Astrocyte (in vitro differentiated cells and primary cell): ENCODE results near the gene REPS1. TPM values are rescaled to one million over a fixed set of nuclear protein-coding genes. Genes with fewer than 3 reads are reported as not detected.
"Not testable (repeated sequence)": the region's sequence is repeated elsewhere in the genome, so short reads cannot be mapped to it uniquely, and the experiment has no call there.

Experiments
- DNase-seq: peaks from one replicate; pipeline ENCODE4 v3.0.0-alpha.2; 2010; ENCODE audit warnings: low read depth
- FAIRE-seq: peaks from 2 replicates; lab custom pipeline; 2011; peaks lifted over from hg19 to GRCh38; lab: Jason Lieb, UNC
- H2AFZ ChIP-seq: 2 replicates; pipeline ENCODE4 v1.6.0; 2012; ENCODE audit warnings: low read depth, low read length, inconsistent platforms
- H3K27ac ChIP-seq: 2 replicates; pipeline ENCODE4 v1.5.1; 2011; ENCODE audit warnings: low read depth, low read length, inconsistent platforms
- H3K27me3 ChIP-seq: 2 replicates; pipeline ENCODE4 v1.6.0; 2011; ENCODE audit warnings: low read length, inconsistent platforms; ENCODE audit not compliant: insufficient read depth
- H3K36me3 ChIP-seq: 2 replicates; pipeline ENCODE4 v1.5.1; 2011; ENCODE audit warnings: low read length, inconsistent platforms; ENCODE audit not compliant: insufficient read depth
- H3K4me1 ChIP-seq: 2 replicates; pipeline ENCODE4 v1.5.1; 2011; ENCODE audit warnings: low read length, inconsistent platforms; ENCODE audit not compliant: insufficient read depth
- H3K4me2 ChIP-seq: 2 replicates; pipeline ENCODE4 v1.6.0; 2012; ENCODE audit warnings: low read length, inconsistent platforms
- H3K4me3 ChIP-seq: 2 replicates; pipeline ENCODE4 v1.5.1; 2011; ENCODE audit warnings: low read depth, mild to moderate bottlenecking, low read length, inconsistent platforms; ENCODE audit not compliant: insufficient read depth
- H3K79me2 ChIP-seq: 2 replicates; pipeline ENCODE4 v1.6.0; 2012; ENCODE audit warnings: mild to moderate bottlenecking, low read length, inconsistent platforms; ENCODE audit not compliant: insufficient read depth
- H3K9ac ChIP-seq: 2 replicates; pipeline ENCODE4 v1.6.0; 2012; ENCODE audit warnings: mild to moderate bottlenecking, low read length, inconsistent platforms
- H3K9me3 ChIP-seq: 2 replicates; pipeline ENCODE4 v1.5.1; 2012; ENCODE audit warnings: low read depth, mild to moderate bottlenecking, low read length, inconsistent platforms; ENCODE audit not compliant: insufficient read depth
- H4K20me1 ChIP-seq: 2 replicates; pipeline ENCODE4 v1.6.0; 2012; ENCODE audit warnings: low read length, inconsistent platforms; ENCODE audit not compliant: insufficient read depth
- H3K27ac Mint-ChIP-seq: one replicate; pipeline ENCODE4 v1.8.0; 2021; ENCODE audit warnings: mild to moderate bottlenecking, mixed read lengths; ENCODE audit not compliant: unreplicated experiment
- H3K27me3 Mint-ChIP-seq: one replicate; pipeline ENCODE4 v1.8.0; 2021; ENCODE audit warnings: low read depth, mixed read lengths; ENCODE audit not compliant: unreplicated experiment
- H3K36me3 Mint-ChIP-seq: one replicate; pipeline ENCODE4 v1.8.0; 2021; ENCODE audit warnings: low read depth, mixed read lengths; ENCODE audit not compliant: unreplicated experiment
- H3K4me1 Mint-ChIP-seq: one replicate; pipeline ENCODE4 v1.8.0; 2021; ENCODE audit warnings: low read depth, mixed read lengths; ENCODE audit not compliant: unreplicated experiment
- H3K4me3 Mint-ChIP-seq: one replicate; pipeline ENCODE4 v1.8.0; 2021; ENCODE audit warnings: mild to moderate bottlenecking, moderate library complexity, mixed read lengths; ENCODE audit not compliant: unreplicated experiment
- H3K9me3 Mint-ChIP-seq: one replicate; pipeline ENCODE4 v1.8.0; 2021; ENCODE audit warnings: mild to moderate bottlenecking, mixed read lengths; ENCODE audit not compliant: unreplicated experiment
- EZH2 ChIP-seq: IDR thresholded peaks from 2 replicates; pipeline ENCODE4 v1.6.1; 2012; ENCODE audit warnings: mild to moderate bottlenecking, low read length, inconsistent platforms; ENCODE audit not compliant: insufficient read depth
- total RNA-seq: library from RNA; stranded (reverse); gene quantifications from 2 replicates; pipeline ENCODE4 v1.2.1, GENCODE V29; 2021
- TF ChIP-seq, protein P1 (sequence below): IDR thresholded peaks from 2 replicates; pipeline ENCODE4 v1.5.1; 2011; ENCODE audit warnings: low read depth, mild to moderate bottlenecking, inconsistent platforms, low read length, moderate library complexity; ENCODE audit not compliant: insufficient read depth

Gene REPS1
- total RNA-seq, 1 donor from 2014 or later: 39.1 TPM

DNA sequence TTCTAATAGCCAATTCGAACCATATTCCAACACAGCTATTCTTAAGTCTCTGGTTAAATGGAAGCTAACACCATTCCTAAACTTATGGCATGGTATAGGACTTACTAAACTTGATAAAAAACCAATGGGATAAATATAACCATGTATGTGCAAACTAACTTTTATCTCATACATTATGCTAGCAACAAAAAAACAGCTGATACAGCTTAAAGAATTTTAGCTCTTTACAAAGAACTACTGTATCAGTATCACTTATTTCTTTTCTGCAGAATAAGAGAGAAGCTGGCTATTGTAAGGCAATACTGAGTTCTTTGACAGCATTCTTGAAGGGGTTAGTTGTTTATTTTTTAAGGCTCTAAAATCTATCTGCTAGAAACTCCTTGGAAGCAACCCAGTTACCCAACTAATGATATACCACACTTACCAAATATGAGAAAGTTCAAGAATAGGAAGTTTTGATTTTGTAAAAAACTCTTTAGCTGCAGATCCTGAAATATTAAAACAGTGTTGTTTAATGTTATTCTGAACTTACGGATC lies 44.9 kb downstream of the REPS1 start:
- peaks cover 9% of the 10 kb centered on the region for H3K36me3 ChIP-seq
- TF ChIP-seq EZH2: no peak
- TF ChIP-seq, protein P1, sequence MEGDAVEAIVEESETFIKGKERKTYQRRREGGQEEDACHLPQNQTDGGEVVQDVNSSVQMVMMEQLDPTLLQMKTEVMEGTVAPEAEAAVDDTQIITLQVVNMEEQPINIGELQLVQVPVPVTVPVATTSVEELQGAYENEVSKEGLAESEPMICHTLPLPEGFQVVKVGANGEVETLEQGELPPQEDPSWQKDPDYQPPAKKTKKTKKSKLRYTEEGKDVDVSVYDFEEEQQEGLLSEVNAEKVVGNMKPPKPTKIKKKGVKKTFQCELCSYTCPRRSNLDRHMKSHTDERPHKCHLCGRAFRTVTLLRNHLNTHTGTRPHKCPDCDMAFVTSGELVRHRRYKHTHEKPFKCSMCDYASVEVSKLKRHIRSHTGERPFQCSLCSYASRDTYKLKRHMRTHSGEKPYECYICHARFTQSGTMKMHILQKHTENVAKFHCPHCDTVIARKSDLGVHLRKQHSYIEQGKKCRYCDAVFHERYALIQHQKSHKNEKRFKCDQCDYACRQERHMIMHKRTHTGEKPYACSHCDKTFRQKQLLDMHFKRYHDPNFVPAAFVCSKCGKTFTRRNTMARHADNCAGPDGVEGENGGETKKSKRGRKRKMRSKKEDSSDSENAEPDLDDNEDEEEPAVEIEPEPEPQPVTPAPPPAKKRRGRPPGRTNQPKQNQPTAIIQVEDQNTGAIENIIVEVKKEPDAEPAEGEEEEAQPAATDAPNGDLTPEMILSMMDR: no peak

DNA sequence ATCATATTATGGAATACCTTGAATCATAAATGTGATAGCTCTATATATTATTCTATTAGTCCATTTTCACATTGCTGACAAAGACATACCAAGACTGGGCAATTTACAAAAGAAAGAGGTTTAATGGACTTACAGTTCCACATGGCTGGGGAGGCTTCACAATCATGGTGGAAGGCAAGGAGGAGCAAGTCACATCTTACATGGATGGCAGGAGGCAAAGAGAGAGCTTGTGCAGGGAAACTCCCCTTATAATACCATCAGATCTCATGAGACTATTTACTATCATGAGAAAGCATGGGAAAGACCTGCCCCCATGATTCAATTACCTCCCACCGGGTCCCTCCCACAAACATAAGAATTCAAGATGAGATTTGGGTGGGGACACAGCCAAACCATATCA lies 51.2 kb downstream of the REPS1 start:
- not testable (repeated sequence) for H3K9me3 Mint-ChIP-seq, H3K9ac ChIP-seq, H3K27ac ChIP-seq, FAIRE-seq, H3K4me1 Mint-ChIP-seq, H3K27me3 Mint-ChIP-seq, H3K27ac Mint-ChIP-seq, H3K4me1 ChIP-seq, H2AFZ ChIP-seq, H4K20me1 ChIP-seq, H3K4me3 ChIP-seq, H3K4me3 Mint-ChIP-seq, H3K79me2 ChIP-seq, DNase-seq, H3K9me3 ChIP-seq, H3K27me3 ChIP-seq, H3K4me2 ChIP-seq
- H3K36me3 ChIP-seq: peaks cover 17% of the 10 kb centered on the region
- H3K36me3 Mint-ChIP-seq: peaks cover 19% of the 10 kb centered on the region

More for the DNA sequence above, 44.9 kb downstream of the REPS1 start:
- no peak for FAIRE-seq
- peaks cover 8% of the 10 kb centered on the region for H3K4me1 ChIP-seq
- no peak overlapping the region for H3K4me2 ChIP-seq
- Mint-ChIP-seq H3K4me3 (no peak overlapping the region), H3K9me3 (no peaks in the 10 kb centered on the region), H3K36me3 (peaks cover 6% of the 10 kb centered on the region), H3K4me1 (peaks cover 7% of the 10 kb centered on the region), H3K27me3 (no peaks in the 10 kb centered on the region), H3K27ac (no peak overlapping the region)
- peaks cover 17% of the 10 kb centered on the region for H3K79me2 ChIP-seq
- no peaks in the 10 kb centered on the region for H3K27me3 ChIP-seq
- no peak overlapping the region for H3K9ac ChIP-seq
- no peak overlapping the region for H3K27ac ChIP-seq
- no peaks in the 10 kb centered on the region for H3K9me3 ChIP-seq
- no peak overlapping the region for H3K4me3 ChIP-seq
- H2AFZ ChIP-seq: no peak overlapping the region
- DNase-seq: no peak
- H4K20me1 ChIP-seq: peaks cover 5% of the 10 kb centered on the region

DNA sequence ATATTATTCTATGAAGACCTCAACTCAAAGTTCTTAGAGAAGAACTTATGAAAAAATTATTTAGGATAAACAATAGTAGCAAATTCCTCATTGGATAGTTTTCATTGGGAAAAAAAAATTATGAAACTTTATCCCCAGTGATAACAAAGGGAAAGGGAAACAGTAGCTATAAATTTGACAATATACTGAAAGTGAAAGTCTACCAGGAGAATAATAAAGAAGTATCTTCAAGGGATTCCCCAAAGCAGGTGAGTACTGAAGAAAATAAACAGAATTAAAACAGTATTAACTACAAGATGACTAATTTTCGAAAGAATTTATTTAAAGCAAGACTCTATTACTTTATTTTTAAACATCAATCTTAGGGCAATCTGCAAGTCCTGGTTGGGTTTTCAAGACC lies 56.4 kb downstream of the REPS1 start:
- H2AFZ ChIP-seq: no peak overlapping the region
- H3K36me3 ChIP-seq: peaks cover 5% of the 10 kb centered on the region
- no peaks in the 10 kb centered on the region for H3K9me3 Mint-ChIP-seq
- H3K79me2 ChIP-seq: no peaks in the 10 kb centered on the region
- H3K4me2 ChIP-seq: no peak overlapping the region
- no peak for DNase-seq
- no peak for FAIRE-seq
- H3K9me3 ChIP-seq: no peaks in the 10 kb centered on the region
- peaks cover 7% of the 10 kb centered on the region for H3K36me3 Mint-ChIP-seq
- H4K20me1 ChIP-seq: no peaks in the 10 kb centered on the region
- H3K4me3 Mint-ChIP-seq: no peak overlapping the region
- no peak overlapping the region for H3K4me3 ChIP-seq
- no peak overlapping the region for H3K27ac ChIP-seq
- TF ChIP-seq EZH2: no peak
- TF ChIP-seq, protein P1: no peak
- H3K27me3 Mint-ChIP-seq: no peaks in the 10 kb centered on the region
- no peak overlapping the region for H3K27ac Mint-ChIP-seq
- H3K9ac ChIP-seq: no peak overlapping the region
- no peaks in the 10 kb centered on the region for H3K4me1 Mint-ChIP-seq
- H3K4me1 ChIP-seq: no peaks in the 10 kb centered on the region
- no peaks in the 10 kb centered on the region for H3K27me3 ChIP-seq
